Measurements from ENCODE around the gene COL23A1. TPM values are rescaled to one million over a fixed set of nuclear protein-coding genes. Genes with fewer than 3 reads are reported as not detected.

Gene COL23A1
- total and polyA plus RNA-seq, 2 experiments from 2014 or later = 4.8 to 8.2 TPM

DNA sequence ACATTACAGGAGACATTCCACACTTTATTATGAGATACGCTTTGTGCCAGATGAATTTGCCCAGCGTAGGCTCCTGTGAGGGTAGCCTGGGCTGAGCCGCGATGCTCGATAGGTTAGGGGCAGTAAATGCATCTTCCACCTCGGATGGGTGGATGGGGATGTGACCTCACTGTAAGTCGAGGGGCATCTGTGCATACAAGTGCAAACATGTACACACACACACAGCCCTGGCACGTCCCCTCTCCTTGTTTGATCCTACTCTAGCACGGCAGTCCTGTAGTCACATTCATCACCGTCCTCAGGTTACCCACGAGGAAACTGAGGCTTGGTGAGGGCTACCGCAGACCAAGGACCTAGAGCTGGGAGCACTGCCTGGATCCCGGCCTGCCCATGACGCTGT lies 166.8 kb downstream of the COL23A1 start:
- Mint-ChIP-seq H3K27ac (no peak overlapping the region), H3K27me3 (ENCODE audit: insufficient read depth, low read depth, poor library complexity) (peaks cover 14% of the 10 kb centered on the region), H3K4me3 (no peak overlapping the region), H3K4me1 (peaks cover 50% of the 10 kb centered on the region), H3K9me3 (no peaks in the 10 kb centered on the region), H3K36me3 (ENCODE audit: low read depth) (no peaks in the 10 kb centered on the region)
- Histone ChIP-seq H3K36me3 (ENCODE audit: insufficient read depth) (no peaks in the 10 kb centered on the region), H2AFZ (no peak overlapping the region), H3K27me3 (ENCODE audit: insufficient read depth) (no peaks in the 10 kb centered on the region), H3K27ac (ENCODE audit: low read depth) (no peak overlapping the region), H3K4me1 (ENCODE audit: insufficient read depth) (peaks cover 31% of the 10 kb centered on the region), H3F3A (replicated peaks; ENCODE audit: low read depth) (no peaks in the 10 kb centered on the region), H3K4me3 (no peak overlapping the region), H3K9me2 (ENCODE audit: insufficient read depth) (no peaks in the 10 kb centered on the region), H4K20me1 (replicated peaks; ENCODE audit: insufficient read depth) (no peaks in the 10 kb centered on the region), H3K4me2 (no peak overlapping the region), H3K79me2 (replicated peaks; ENCODE audit: insufficient read depth) (no peaks in the 10 kb centered on the region; the same call in 1 of the 2 replicates)
- DNase-seq (ENCODE audit: low spot score) (no peak), ATAC-seq (no peak)
- no peak for TF ChIP-seq CREB1 (CRISPR knock-in tag; IDR thresholded peaks at IDR 0.05; ENCODE audit: low read depth)
- no peak for TF ChIP-seq EZH2 (IDR thresholded peaks at IDR 0.05; ENCODE audit: low read depth, unreplicated experiment)

DNA sequence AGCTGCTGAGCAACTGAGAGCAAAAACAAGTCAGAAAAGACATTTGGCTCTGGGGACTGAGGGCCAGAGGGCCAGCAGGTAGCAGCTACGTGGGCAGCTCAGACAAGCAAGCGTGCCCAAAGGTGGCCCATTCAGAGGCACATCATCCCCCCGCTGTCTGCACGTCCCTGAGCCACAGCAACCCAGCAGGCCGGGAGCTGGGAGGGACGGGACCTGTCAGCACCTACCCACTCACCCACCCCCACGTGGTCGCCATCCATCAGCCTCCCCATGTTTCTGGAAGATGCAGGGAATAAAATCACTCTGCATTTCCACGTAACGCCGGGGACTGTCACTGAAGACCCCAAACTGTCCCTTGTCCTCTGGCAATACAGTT lies 167.8 kb downstream of the COL23A1 start:
- DNase-seq (ENCODE audit: low spot score) = no peak
- Histone ChIP-seq H3K36me3 (ENCODE audit: insufficient read depth) (no peaks in the 10 kb centered on the region), H3F3A (replicated peaks; ENCODE audit: low read depth) (no peaks in the 10 kb centered on the region), H3K4me3 (no peak overlapping the region), H4K20me1 (replicated peaks; ENCODE audit: insufficient read depth) (no peaks in the 10 kb centered on the region), H3K4me2 (no peak overlapping the region), H3K4me1 (ENCODE audit: insufficient read depth) (peaks cover 29% of the 10 kb centered on the region), H3K27ac (ENCODE audit: low read depth) (no peak overlapping the region), H2AFZ (no peak overlapping the region), H3K9me2 (ENCODE audit: insufficient read depth) (no peaks in the 10 kb centered on the region), H3K79me2 (replicated peaks; ENCODE audit: insufficient read depth) (no peaks in the 10 kb centered on the region; the same call in 1 of the 2 replicates), H3K27me3 (ENCODE audit: insufficient read depth) (no peaks in the 10 kb centered on the region)
- H3K4me1 Mint-ChIP-seq = peaks cover 50% of the 10 kb centered on the region
- no peaks in the 10 kb centered on the region for H3K9me3 Mint-ChIP-seq
- no peak for ATAC-seq
- H3K36me3 Mint-ChIP-seq (ENCODE audit: low read depth) = no peaks in the 10 kb centered on the region
- H3K27ac Mint-ChIP-seq = no peak overlapping the region
- H3K27me3 Mint-ChIP-seq (ENCODE audit: insufficient read depth, low read depth, poor library complexity) = peaks cover 10% of the 10 kb centered on the region
- H3K4me3 Mint-ChIP-seq = no peak overlapping the region
- TF ChIP-seq JUNB (IDR thresholded peaks at IDR 0.05; ENCODE audit: unreplicated experiment) (no peak), ZNF331 (CRISPR knock-in tag; IDR thresholded peaks at IDR 0.05; ENCODE audit: low read depth) (no peak), STAT1 (IDR thresholded peaks at IDR 0.05; ENCODE audit: unreplicated experiment) (no peak), POLR2AphosphoS5 (IDR thresholded peaks at IDR 0.05; ENCODE audit: low read depth) (no peak), EZH2phosphoT487 (IDR thresholded peaks at IDR 0.05; ENCODE audit: unreplicated experiment) (no peak), NANOG (IDR thresholded peaks at IDR 0.05; ENCODE audit: borderline replicate concordance) (no peak)
- TF ChIP-seq, protein P1, sequence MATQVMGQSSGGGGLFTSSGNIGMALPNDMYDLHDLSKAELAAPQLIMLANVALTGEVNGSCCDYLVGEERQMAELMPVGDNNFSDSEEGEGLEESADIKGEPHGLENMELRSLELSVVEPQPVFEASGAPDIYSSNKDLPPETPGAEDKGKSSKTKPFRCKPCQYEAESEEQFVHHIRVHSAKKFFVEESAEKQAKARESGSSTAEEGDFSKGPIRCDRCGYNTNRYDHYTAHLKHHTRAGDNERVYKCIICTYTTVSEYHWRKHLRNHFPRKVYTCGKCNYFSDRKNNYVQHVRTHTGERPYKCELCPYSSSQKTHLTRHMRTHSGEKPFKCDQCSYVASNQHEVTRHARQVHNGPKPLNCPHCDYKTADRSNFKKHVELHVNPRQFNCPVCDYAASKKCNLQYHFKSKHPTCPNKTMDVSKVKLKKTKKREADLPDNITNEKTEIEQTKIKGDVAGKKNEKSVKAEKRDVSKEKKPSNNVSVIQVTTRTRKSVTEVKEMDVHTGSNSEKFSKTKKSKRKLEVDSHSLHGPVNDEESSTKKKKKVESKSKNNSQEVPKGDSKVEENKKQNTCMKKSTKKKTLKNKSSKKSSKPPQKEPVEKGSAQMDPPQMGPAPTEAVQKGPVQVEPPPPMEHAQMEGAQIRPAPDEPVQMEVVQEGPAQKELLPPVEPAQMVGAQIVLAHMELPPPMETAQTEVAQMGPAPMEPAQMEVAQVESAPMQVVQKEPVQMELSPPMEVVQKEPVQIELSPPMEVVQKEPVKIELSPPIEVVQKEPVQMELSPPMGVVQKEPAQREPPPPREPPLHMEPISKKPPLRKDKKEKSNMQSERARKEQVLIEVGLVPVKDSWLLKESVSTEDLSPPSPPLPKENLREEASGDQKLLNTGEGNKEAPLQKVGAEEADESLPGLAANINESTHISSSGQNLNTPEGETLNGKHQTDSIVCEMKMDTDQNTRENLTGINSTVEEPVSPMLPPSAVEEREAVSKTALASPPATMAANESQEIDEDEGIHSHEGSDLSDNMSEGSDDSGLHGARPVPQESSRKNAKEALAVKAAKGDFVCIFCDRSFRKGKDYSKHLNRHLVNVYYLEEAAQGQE (IDR thresholded peaks at IDR 0.05; ENCODE audit: unreplicated experiment) = no peak
- TF ChIP-seq, protein P2, sequence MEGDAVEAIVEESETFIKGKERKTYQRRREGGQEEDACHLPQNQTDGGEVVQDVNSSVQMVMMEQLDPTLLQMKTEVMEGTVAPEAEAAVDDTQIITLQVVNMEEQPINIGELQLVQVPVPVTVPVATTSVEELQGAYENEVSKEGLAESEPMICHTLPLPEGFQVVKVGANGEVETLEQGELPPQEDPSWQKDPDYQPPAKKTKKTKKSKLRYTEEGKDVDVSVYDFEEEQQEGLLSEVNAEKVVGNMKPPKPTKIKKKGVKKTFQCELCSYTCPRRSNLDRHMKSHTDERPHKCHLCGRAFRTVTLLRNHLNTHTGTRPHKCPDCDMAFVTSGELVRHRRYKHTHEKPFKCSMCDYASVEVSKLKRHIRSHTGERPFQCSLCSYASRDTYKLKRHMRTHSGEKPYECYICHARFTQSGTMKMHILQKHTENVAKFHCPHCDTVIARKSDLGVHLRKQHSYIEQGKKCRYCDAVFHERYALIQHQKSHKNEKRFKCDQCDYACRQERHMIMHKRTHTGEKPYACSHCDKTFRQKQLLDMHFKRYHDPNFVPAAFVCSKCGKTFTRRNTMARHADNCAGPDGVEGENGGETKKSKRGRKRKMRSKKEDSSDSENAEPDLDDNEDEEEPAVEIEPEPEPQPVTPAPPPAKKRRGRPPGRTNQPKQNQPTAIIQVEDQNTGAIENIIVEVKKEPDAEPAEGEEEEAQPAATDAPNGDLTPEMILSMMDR (conservative IDR thresholded peaks at IDR 0.05; ENCODE audit: low read depth in 2 of 2) = no peak

Data from GM23338 (cell line).